ENCODE results near the gene KIF1C. TPM values are rescaled to one million over a fixed set of nuclear protein-coding genes. Genes with fewer than 3 reads are reported as not detected.

KIF1C gene
- total RNA-seq, 1 experiment from 2014 or later = 85.6 TPM

GRCh38 chr17:4958102-4958501 lies 39.6 kb upstream of the KIF1C start:
- no peak overlapping the region for H3T11ph ChIP-seq (ENCODE audit: low read length)
- Mint-ChIP-seq H3K9me3 (peaks cover 0 to under 1% of the 10 kb centered on the region in 2 experiments; a peak in 1 of 5 replicates), H3K27me3 (ENCODE audit: low read depth) (no peaks in the 10 kb centered on the region; the same call in 1 of the 2 replicates), H3K4me1 (peaks cover 23 to 24% of the 10 kb centered on the region in 2 experiments), H3K4me3 (no peak overlapping the region), H3K27ac (no peak overlapping the region), H3K36me3 (ENCODE audit: insufficient read depth in 1 of 3, low read depth in 3 of 3) (peaks cover 10 to 28% (median 26%) of the 10 kb centered on the region in 3 experiments; a peak in 6 of 7 replicates)
- WGBS (ENCODE audit: extremely low coverage, insufficient read length, low lambda C conversion rate) = no CpG with 5 or more reads among the region's 3 CpGs
- no peak overlapping the region for H4K5ac ChIP-seq (ENCODE audit: insufficient read length, low read depth, low read length)
- no peak overlapping the region for H4K91ac ChIP-seq (ENCODE audit: insufficient read length, low read depth, low read length)
- no peak overlapping the region for H3K9ac ChIP-seq (ENCODE audit: extremely low read depth, insufficient read length, low read length)
- H3K4me1 ChIP-seq (ENCODE audit: insufficient read depth, low read length) = peaks cover 3% of the 10 kb centered on the region; the same call in 1 of the 2 replicates
- H2AFZ ChIP-seq (ENCODE audit: low read length) = no peak overlapping the region
- no peak overlapping the region for H3K27ac ChIP-seq (ENCODE audit: insufficient read length, low read depth, low read length)
- no peak overlapping the region for H3K23ac ChIP-seq (ENCODE audit: insufficient read length, low read depth, low read length)
- H3K18ac ChIP-seq (ENCODE audit: insufficient read length, low read depth, low read length) = no peak overlapping the region
- H3K23me2 ChIP-seq (ENCODE audit: insufficient read length, low read depth, low read length, poor library complexity, severe bottlenecking) = no peaks in the 10 kb centered on the region
- no peak overlapping the region for H2BK120ac ChIP-seq (ENCODE audit: low read depth, low read length, poor library complexity, severe bottlenecking)
- H2BK15ac ChIP-seq (ENCODE audit: low read depth, low read length) = no peak overlapping the region
- no peak overlapping the region for H3K14ac ChIP-seq (ENCODE audit: insufficient read depth, low read length)
- no peak overlapping the region for H3K4ac ChIP-seq (ENCODE audit: low read depth, low read length)
- no peak overlapping the region for H4K8ac ChIP-seq (replicated peaks; ENCODE audit: insufficient read length, low read depth, low read length)
- no peaks in the 10 kb centered on the region for H3K79me1 ChIP-seq (ENCODE audit: insufficient read depth, low read depth, low read length, poor library complexity, severe bottlenecking)
- no peak overlapping the region for H2BK20ac ChIP-seq (ENCODE audit: low read depth, low read length, poor library complexity, severe bottlenecking)
- no peak overlapping the region for H3K4me2 ChIP-seq (ENCODE audit: insufficient read depth, insufficient read length, low read length)
- no peak for DNase-seq
- H4K20me1 ChIP-seq (ENCODE audit: control insufficient read depth, insufficient read depth, insufficient read length) = no peaks in the 10 kb centered on the region
- no peak for TF ChIP-seq CTCF (conservative IDR thresholded peaks at IDR 0.05)
- H2BK12ac ChIP-seq (ENCODE audit: insufficient read length, low read depth, low read length) = no peak overlapping the region
- no peak overlapping the region for H3K56ac ChIP-seq (ENCODE audit: insufficient read length, low read depth, low read length)
- H2BK5ac ChIP-seq (ENCODE audit: insufficient read length, low read length) = no peak overlapping the region
- H2AK5ac ChIP-seq (ENCODE audit: insufficient read length, low read length) = no peak overlapping the region
- no peaks in the 10 kb centered on the region for H3K27me3 ChIP-seq (ENCODE audit: insufficient read depth, low read length)
- H3K79me2 ChIP-seq (ENCODE audit: insufficient read depth, low read length) = no peaks in the 10 kb centered on the region; the same call in 1 of the 2 replicates
- H3K9me3 ChIP-seq (ENCODE audit: control insufficient read depth, low read depth, low read length) = no peaks in the 10 kb centered on the region

Data from H9 (cell line).